ENCODE data around the gene ATXN1.
"Not testable (repeated sequence)": the region's sequence is repeated elsewhere in the genome, so short reads cannot be mapped to it uniquely, and the experiment has no call there.

The ATXN1 gene

DNA sequence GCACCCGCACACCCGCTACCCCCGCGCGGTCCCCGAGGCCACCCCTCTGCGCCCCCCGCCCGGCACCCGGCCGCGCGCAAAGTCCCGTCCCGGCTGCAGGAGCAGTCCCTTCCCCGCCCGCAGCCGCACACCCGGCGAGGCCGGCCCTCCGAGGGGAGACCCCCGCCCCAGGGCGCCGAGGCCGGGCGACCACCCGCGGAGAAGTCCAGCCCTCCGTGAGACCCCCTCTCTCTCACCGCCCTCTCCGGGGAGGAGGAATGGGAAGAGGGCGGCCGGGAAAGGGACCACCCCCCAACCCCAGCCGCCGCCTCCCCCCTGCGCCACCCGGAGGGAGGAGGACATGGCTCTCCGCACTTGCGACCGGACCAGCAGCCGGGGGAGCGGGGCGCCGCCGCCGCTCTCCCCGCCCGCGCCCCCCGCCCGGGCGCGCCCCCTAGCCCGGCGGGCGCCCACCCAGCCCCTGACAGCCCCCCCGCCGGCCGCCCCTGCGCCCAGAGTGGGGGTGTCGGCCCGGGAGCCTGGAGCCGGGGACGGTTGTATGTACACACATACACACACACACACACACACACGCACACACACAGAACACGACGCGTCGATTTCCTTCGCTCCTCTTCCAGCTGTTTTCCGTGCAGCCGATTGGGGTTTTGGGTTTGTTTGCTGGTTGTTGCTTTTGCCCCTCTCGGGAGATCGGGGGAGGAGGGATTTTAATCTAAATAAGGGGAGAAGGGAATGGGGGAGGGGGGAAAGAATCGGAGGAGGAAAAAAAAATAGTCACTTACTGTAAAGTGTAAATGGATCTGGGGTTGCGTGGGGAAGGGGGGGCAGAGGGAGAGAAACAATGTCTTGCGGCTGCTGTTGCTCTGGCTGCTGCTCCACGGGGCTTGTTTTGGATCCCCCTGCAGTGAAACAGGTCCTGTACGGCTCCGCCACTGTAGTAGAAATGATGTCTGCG is at the start of gene ATXN1:
TSS of gene ATXN1 (minus strand) at position 945 of the 955 bp plus-strand sequence.
- DNase-seq = peak; percentile 53 to 58

DNA sequence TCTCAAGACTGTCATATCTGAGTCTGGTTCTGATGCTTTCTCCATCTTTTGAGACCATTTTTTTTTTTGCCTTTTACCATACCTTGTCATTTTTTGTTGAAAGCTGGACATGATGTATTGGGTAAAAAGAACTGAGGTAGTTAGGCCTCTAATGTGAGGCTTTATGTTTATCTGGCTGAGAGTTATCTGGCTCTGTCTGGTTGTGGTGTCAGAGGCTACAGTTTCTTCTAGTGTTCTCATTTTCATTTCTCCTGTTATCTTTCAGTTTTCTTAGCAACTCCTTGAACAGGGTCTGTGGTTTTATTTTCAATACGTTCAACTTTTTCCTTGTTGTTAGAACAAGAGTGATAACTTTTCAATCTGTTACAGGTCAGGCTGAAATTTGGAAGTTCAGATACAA is 49.2 kb upstream of the ATXN1 start:
- no peak for DNase-seq

DNA sequence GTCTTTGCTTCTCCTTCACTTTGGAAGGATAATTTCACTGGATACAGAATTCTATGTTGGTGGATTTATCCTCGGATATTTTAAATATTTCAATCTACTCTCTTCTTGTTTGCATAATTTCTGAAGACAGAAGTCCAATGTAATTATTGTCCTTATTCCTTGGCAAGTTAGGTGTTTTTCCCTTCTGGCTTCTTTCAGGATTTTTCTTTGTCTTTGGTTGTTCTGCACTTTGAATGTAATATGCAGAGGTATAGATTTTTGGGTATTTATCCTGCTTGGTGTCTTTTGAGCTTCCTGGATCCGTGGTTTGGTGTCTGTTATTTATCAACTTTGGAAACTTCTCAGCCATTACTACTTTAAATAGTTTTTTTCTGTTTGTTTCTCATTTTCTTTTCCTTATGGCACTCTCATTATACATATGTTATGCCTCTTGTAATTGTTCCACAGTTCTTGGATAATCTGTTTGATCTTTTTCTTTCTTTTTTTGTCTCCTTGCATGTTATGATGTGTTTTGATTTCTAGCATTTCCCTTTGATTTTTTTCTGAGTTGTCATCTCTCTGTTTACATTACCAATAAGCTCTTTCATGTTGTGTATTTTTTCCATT is 48.6 kb upstream of the ATXN1 start:
- DNase-seq = no peak

DNA sequence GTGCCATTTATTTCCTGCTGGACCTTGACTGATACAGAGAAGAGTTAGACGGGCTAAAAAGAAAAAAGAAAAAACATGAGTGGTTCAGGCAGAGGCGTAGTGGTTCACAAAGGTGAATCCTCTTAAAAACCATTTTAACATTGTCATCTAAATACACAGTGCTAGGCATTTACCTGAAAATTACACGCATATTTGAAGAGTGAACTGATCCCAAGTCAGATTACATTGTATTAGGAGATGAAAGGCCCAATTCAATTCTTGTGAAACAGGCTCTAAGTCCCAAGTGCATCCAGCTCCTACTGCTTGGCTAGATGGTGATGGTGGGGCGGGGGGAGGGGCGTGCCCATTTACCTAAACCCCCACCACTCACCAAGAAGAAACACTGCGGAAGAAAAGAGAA is 46.7 kb upstream of the ATXN1 start:
- DNase-seq = no peak

DNA sequence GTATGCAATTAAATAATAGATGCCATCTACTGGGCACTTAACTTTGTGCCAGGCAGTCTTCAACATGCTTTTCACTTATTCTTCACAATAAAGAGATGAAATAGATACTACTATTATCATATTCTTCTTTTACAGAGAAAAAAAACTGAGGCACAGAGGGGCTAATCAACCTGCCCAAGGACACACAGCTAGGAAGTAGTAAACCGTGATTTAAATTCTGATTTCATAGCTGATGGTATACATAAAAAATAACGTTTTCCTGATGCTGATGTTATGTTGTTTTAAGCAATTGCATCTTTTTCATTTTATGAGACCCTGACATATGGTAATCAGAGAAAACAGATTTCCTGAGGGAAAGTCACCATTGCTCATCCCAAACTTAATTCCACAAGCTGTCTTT is 45.1 kb upstream of the ATXN1 start:
- no peak for DNase-seq

DNA sequence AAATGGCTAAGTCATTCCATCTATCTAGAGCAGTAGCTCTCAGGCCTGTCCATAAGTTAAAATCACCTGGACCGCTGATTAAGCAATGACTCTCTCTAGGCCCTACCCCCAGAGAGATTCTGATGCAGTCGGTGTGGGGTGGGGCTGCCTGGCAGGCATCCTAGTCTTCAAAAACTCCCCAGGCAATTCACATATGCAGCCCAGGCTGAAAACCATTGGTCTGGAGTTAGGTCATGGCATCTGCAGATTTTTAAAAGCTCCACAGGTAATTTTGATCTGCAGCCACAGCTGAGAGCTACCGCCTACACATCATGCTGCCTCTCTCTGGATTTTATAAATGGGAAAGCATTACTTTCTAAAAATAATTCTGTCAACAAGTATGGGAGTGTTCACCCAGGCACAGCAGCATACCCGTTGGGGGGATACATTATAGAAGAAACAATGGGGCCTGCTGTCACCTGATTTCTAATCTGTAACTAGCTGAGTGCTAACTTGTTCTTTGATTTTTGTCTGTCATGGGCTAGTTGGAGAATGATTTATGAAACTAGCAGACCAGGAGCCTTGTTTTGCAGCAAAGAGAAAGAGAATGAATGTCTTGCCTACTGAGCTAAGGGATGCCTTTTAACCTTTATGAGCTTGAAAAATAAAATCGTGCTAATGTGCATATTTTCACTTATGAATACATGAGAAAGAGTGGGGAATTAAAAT is 44.1 kb upstream of the ATXN1 start:
- DNase-seq = no peak

DNA sequence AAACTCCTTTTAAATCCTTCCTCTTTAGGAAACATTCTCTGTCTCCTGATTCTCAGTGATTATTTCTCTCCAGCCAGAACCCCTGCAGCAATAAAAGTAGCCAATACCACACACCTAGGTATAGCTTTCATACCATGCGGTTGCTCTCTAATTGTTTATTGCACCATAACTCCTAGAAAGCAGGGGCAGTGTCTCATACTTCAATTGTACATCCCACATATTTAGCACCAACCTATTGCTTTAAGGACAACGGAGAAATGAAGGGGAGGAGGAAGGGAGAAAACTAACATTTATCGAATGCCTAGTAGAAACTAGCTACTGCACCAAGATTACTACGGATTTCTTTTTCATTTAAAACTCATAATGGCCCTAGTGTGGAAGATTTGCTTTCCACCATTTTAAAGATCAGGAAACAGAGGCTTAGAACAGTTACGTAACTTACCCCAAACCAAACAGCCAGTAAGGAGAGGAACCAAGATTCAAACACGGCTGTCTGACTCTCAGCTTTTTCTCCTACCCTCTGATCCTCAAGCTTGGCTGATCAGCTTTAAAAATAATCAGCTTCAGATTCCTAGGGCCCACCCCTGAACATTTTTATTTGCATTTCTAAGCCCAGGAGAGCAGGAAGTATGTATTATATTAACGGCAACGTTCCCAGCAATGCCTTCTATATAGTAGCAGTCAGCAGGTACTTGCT is 43.4 kb upstream of the ATXN1 start:
- no peak for DNase-seq

DNA sequence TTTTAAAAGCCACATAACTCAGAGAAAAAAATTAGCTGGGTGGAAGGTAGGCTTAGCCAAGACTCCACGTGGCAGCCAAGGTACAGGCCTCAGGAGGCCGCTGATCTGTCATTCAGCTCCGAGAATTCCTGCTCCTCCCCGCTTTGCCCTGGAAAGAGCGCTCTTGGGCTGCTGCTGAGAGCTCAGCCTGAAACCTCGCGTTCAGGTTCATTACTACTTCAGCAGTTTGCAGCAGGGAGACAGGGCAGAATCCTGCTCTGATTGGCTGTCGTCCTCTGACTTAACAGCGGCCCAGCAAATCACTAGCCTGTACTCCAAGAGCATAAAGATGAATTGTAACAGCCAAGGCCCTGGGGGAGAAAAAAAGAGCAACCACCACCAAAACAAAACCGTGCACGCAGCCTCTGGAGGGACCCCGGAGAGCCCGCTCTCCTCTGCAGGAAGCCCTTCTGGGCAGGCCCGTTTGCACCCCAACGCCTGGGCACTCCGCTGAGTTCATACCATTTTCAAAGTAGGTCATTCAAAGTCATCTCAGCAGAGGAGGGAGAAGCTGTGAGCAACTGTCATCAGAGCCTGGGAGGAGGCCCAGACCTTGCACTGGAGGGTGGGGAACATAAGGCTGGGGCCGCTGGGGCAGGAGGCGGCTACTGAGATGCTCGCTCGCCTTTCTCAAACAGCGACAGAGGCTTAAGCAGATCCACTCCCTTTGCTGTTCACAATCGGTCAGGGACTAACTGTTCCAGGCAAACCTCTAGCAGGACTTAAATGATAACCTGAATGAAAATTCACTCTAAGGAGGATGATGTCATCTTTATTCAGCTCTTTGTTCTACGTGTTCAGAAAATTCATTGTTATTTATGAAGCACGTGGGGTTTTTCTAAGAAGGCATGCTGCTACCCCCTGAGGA is 42.3 kb upstream of the ATXN1 start:
- no peak for DNase-seq

DNA sequence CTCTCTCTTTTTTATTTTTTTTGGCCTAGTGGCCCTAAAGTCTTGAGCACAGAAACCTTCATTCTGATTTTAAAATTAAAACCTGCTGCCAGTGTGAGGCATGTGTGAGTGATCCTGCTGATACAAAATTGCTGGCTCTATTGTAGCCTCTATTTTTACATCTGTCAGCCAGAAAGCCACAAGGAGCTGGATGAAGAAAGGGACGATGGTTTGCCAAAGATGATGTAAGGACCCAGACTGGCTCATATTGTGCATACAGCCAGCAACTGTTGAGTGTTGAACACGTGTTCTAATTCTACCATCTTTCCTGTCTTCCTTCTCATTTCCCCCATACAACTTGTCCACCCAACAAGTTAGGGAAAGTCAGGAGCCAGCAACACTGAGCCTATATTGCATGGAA is 40.8 kb upstream of the ATXN1 start:
- DNase-seq = no peak

DNA sequence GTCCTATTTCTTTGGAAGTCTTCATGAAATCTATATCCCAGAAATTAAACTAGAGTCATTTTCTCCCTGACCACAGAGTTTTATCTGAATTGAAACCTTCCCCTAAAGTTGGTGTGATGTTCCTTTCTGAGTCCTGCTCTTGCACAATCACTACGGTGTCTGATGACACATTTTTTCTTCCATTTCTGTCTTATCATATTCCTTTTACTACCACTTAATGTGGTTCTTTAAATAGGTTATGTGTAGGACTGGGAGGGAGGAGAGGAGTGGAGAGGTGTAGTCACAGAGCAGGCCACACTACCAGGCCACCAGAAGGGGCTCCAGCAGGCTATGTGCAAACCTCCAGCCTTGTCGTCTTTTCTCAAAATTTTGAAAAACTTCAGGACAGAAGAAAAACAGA is 39.7 kb upstream of the ATXN1 start:
- DNase-seq = no peak

DNA sequence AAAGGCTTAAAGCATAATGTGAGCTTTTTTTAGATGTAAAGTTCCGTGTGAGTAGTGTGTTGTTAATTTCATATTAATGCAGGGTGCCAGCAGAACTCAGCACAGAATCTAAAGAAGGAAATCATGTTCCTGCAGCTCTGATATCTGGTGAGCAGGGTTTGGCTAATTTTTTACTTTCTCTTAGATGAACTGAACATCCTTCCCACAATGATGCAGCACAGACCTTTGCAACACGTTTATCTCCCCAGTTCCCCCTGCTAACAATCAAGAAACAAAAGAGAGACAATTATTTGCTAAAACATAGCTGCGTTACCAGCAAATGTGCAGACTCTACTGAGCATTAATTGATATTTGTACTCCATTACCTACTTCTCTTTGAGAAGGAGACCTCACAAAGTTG is 39.1 kb upstream of the ATXN1 start:
- DNase-seq = no peak

DNA sequence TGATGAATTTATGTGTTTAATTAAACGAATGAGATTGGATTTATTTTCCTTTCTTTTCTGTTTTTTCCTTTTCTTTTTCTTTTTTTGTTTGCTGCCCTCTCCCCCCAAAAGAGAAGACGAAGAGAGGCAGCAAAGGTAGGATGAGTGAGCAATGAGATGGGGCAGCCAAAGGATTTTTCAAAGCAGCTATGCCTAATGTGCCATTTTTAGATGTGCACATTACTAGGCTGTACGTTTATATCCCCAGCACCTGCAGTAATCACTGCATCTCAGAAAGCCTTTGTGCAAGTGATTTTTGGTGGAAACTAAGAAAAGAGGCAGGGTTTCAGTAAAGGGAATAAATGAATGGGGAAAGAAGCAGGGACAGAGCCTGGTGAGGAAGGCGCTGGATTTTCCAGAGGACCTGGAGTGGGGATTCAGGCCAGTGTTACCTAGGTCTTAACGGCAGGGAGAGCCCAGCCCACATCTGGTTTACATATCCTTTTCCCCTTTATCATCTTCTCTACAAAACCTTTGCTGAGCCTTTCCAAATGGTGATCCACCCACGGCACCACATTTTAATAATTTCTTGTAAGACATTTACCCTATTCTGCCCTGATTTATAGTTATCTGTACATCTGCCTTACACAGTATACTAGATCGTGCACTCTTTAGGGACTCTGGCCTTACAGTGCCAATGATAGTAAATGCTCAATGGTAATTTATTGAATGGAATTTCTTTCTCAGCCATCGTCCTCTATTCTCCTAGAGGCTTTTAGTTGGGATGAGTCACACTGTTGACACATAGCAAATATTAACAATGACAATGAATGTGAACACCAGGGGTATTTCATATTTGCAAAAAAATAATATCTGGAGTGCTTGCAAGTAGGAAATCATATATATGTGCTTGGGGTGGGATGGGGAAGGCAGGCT is 38.3 kb upstream of the ATXN1 start:
- DNase-seq = no peak

DNA sequence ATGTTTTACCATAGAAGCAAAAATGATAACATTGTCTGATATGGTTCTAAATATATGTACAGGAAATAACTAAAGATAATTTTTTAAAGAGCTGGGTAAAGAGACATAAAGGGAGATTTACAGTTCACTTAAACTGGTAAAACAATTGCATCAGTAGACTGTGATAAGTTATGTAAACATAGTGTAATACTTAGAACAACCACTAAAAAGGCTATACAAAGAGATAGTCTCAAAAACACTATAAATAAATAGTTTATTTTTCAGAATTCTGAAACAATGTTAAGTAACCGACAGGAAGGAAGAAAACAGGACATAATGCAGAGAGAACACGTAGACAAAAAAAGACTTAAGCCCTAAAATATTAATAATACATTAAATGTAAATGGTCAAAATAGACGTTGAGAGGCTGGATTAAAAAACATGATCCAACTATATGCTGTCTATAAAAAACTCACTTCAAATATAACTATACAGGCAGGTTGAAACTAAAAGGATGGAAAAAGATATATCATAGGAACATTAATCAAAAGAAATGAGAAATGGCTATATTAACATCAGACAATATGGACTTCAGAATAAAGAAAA is 32.7 kb upstream of the ATXN1 start:
- DNase-seq = no peak

DNA sequence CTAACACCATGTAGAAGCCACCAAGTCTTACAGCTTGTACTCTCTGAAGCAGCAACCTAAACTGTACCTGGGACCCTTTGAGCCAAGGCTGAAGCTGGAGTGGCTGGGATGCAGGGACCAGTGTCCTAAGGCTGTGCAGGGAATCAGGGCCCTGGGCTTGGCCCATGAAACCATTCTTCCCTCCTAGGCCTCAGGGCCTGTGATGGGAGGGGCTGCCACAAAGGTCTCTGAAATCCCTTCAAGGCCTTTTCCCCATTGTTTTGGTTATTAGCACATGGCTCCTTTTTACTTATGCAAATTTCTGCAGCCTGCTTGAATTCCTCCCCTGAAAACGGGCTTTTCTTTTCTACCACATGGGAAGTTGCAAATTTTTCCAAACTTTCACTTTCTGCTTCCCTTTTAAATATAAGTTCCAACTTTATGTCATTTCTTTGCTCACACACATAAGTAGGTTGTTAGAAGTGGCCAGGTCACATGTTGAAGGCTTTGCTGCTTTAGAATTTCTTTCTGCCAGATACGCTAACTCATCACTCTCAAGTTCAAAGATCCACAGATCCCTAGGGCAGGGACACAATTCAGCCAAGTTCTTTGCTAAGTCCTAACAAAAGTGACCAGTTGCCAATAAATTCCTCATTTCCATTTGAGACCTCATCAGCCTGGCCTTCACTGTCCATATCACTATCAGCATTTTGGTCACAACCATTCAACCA is 28.2 kb upstream of the ATXN1 start:
- no peak for DNase-seq

DNA sequence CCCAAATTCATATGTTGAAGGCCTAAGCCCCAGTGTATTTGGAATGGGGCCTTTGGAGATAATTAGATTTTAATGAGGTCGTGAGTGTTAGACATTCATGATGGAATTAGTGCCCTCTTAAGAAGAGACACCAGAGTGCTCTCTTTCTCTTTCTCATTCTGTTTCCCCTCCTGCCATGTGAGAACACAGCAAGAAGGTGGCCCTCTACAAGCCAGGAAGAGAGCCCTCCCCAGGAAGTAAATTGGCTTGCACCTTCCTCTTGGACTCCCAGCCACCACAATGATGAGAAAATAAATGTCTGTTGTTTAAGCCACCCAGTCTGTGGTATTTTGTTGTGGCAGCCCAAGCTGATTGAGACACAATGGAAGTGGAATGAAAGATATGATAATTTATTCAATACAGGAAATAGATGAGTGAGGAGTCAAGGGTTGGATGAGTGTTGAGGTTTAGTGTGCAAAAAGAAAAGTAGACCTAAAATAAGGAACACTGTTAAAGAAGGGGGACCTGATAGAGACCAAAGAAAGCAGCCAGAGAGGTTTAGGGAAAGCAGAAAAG is 25.9 kb upstream of the ATXN1 start:
- no peak for DNase-seq

DNA sequence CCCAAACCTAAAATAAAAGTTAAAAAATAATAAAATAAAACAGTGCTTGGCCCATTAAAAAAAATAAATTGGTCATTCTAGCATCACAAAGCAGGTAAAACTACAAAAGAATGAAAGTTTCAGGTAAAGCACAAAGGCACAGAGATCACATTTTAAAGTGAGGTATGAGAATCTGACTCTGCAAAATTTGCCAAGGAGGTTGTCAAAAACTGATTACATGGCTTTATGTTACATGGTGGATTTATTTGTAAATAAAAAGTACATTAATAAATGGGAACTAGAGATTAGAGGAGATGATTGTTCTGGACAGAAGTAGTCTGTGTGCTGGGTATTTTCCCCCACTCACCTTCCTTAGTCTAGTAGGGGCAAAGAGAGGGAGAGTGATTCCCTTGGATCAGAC is 24.2 kb upstream of the ATXN1 start:
- no peak for DNase-seq

DNA sequence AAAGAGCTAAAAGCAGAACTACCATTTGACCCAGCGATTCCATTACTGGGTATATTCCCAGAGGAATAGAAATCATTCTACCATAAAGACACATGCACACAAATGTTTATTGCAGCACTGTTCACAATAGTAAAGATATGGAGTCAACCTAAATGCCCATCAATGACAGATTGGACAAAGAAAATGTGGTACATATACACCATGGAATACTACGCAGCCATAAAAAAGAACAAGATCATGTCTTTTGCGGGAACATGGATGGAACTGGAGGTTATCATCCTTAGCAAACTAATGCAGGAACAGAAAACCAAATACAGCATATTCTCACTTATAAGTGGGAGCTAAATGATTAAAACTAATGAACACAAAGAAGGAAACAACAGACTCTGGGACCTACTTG is 23.7 kb upstream of the ATXN1 start:
- not testable (repeated sequence) for DNase-seq

DNA sequence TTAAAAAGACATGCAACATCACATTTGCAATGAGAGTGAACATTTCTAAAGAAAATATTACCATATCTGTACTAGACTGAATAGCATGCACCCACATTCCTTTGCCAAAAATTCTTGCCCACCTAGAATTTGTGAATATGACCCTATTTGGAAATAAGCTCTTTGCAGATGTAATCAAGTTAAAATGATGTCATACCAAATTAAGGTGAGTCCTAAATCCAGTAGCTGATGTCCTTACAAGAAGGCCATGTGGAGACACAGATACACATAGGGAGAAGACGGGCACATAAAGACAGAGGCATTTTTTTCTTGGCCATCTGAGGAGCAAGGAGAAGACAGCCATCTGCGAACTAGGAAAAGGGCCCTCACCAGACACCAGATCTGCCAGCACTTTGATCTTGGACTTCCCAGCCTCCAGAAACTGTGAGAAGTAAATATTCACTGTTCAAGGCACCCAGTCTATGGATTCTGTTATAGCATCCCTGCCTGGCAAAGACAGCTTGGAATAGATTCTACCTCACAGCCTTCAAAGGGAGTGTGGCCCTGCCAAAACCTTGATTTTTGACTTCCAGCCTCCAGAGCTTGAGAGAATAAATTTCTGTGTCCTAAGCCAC is 22.8 kb upstream of the ATXN1 start:
- DNase-seq = no peak

DNA sequence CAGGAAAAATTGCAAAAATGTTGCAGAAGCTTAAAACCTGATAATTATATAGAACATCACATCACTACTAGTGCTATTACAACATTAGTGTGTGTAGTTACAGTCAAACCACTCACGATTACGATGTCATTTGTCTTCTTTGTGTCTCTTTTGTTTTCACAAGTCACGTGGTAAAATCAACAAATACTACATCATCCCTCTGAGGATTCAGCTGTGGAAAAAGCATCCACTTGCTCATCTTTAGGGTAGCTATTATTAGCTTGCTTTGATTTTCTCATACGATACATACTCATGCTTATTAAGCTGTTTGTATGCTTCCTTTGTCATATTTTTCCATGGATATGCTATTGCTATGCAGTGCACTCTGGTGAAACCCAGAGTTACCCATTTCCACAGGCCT is 22.2 kb upstream of the ATXN1 start:
- DNase-seq = no peak
